Esophagus muscularis mucosa (tissue), 4 donors: ENCODE results near the gene ATXN10. TPM values are rescaled to one million over a fixed set of nuclear protein-coding genes. Genes with fewer than 3 reads are reported as not detected.
"Not testable (repeated sequence)": the region's sequence is repeated elsewhere in the genome, so short reads cannot be mapped to it uniquely, and the experiment has no call there.

Source experiments
- DNase-seq: peaks from one replicate; pipeline ENCODE4 v3.0.0-alpha.2; 2017; ENCODE audit errors: extremely low spot score
- H3K27ac ChIP-seq, 4 donors: fragments of 200-600 bp; sonication (generic); replicated peaks in 1 of 4; 1 replicate in 3 of 4; 2 replicates in 1 of 4; pipeline ENCODE4 v1.5.1; 2016 to 2019; ENCODE audit warnings: mild to moderate bottlenecking in 1 of 4
- H3K27me3 ChIP-seq, 4 donors: fragments of 200-600 bp; sonication (generic); one replicate each; pipeline versions ENCODE4 v1.5.1 to v1.6.0; 2016 to 2019
- H3K36me3 ChIP-seq, 4 donors: fragments of 200-600 bp; sonication (generic); one replicate each; pipeline ENCODE4 v1.5.1; 2016 to 2019
- H3K4me1 ChIP-seq, 4 donors: fragments of 200-600 bp; sonication (generic); one replicate each; pipeline ENCODE4 v1.5.1; 2016 to 2019
- H3K4me3 ChIP-seq, 4 donors: fragments of 200-600 bp; sonication (generic); 1 replicate in 2 of 4; 2 replicates in 2 of 4; pipeline ENCODE4 v1.5.1; 2016 to 2019; ENCODE audit warnings: mild to moderate bottlenecking in 4 of 4, moderate library complexity in 1 of 4
- H3K9me3 ChIP-seq, 4 donors: fragments of 200-600 bp; sonication (generic); 1 replicate in 3 of 4; 2 replicates in 1 of 4; pipeline ENCODE4 v1.5.1; 2016 to 2019
- CTCF ChIP-seq, 3 experiments: fragments of 200-600 bp in 2 of 3; fragments of 450-650 bp in 1 of 3; sonication (generic) in 2 of 3; IDR thresholded peaks; one replicate each; pipeline ENCODE4 v1.5.1; 2017 to 2019; ENCODE audit warnings: antibody characterized with exemption in 3 of 3, mild to moderate bottlenecking in 2 of 3, moderate library complexity in 1 of 3
- EP300 ChIP-seq: sonication (generic); formaldehyde crosslinking; IDR thresholded peaks from one replicate; pipeline ENCODE4 v1.6.1; 2017; ENCODE audit warnings: antibody characterized with exemption
- POLR2A ChIP-seq: fragments of 450-650 bp; IDR thresholded peaks from one replicate; pipeline ENCODE4 v1.6.1; 2017; ENCODE audit warnings: antibody characterized with exemption, moderate library complexity, mild to moderate bottlenecking, low read depth
- POLR2AphosphoS5 ChIP-seq, 2 donors: sonication (generic); formaldehyde crosslinking; IDR thresholded peaks; one replicate each; pipeline ENCODE4 v1.6.1; 2017; ENCODE audit warnings: antibody characterized with exemption in 2 of 2
- WGBS: methylation state at CpG from one replicate; pipeline ENCODE4 v1.1.5; 2018; 5-methylcytosine and 5-hydroxymethylcytosine counted together
- intact Hi-C: fragments of 100-400 bp; cut with DNase I; formaldehyde crosslinking; loops from one replicate; pipeline ENCODE4 v1.15.1; 2023
- total RNA-seq, 4 donors: library from RNA; depleted of rRNA; stranded (reverse); fragments of >200 nt; gene quantifications; one replicate each; pipeline versions ENCODE4 v1.1.0 to v1.2.1, GENCODE V29; 2016

ATXN10 gene
- total RNA-seq, 4 donors from 2014 or later: 67.5 to 126 (median 91.2) TPM

- Histone ChIP-seq H3K27me3 (no peaks in the 10 kb centered on the region), H3K9me3 (no peaks in the 10 kb centered on the region), H3K36me3 (peaks cover 0 to 22% (median 0%) of the 10 kb centered on the region in 4 donors), H3K4me3 (no peak overlapping the region), H3K27ac (no peak overlapping the region), H3K4me1 (peaks cover 6 to 24% (median 18%) of the 10 kb centered on the region in 4 donors)
- WGBS: 60% methylated on average over 5 of the region's 5 CpGs
- intact Hi-C loops: no loop called here
- no peak for DNase-seq
- TF ChIP-seq POLR2A: no peak
- TF ChIP-seq EP300: no peak
- TF ChIP-seq POLR2AphosphoS5 (IDR thresholded peaks at IDR 0.05): no peak
- no peak for TF ChIP-seq CTCF (IDR thresholded peaks at IDR 0.05)
Measured at GRCh38 chr22:45709060-45709739, 37.6 kb downstream of the ATXN10 start.

- Histone ChIP-seq H3K9me3 (no peaks in the 10 kb centered on the region), H3K27me3 (no peaks in the 10 kb centered on the region), H3K4me1 (peaks cover 6 to 24% (median 18%) of the 10 kb centered on the region in 4 donors), H3K27ac (no peak overlapping the region), H3K36me3 (peaks cover 0 to 18% (median 0%) of the 10 kb centered on the region in 4 donors), H3K4me3 (no peak overlapping the region)
- 57% methylated on average over 2 of the region's 2 CpGs for WGBS
- intact Hi-C loops: no loop called here
- DNase-seq: no peak
- TF ChIP-seq POLR2AphosphoS5 (IDR thresholded peaks at IDR 0.05) (no peak), CTCF (IDR thresholded peaks at IDR 0.05) (no peak), EP300 (no peak), POLR2A (no peak)
Measured at GRCh38 chr22:45709866-45710265, 38.2 kb downstream of the ATXN10 start.

- intact Hi-C loops: no loop called here
- Histone ChIP-seq H3K4me1 (peaks cover 6 to 24% (median 18%) of the 10 kb centered on the region in 4 donors), H3K27me3 (no peaks in the 10 kb centered on the region), H3K27ac (no peak overlapping the region), H3K9me3 (no peaks in the 10 kb centered on the region), H3K36me3 (peaks cover 0 to 16% (median under 1%) of the 10 kb centered on the region in 4 donors), H3K4me3 (no peak overlapping the region)
- no peak for TF ChIP-seq POLR2AphosphoS5 (IDR thresholded peaks at IDR 0.05)
- TF ChIP-seq EP300: no peak
- TF ChIP-seq POLR2A: no peak
- TF ChIP-seq CTCF (IDR thresholded peaks at IDR 0.05): no peak
- no peak for DNase-seq
- 94% methylated on average over 3 of the region's 3 CpGs for WGBS
Measured at GRCh38 chr22:45710469-45710868, 38.8 kb downstream of the ATXN10 start.

GRCh38 chr22:45714390-45714789 is 42.8 kb downstream of the ATXN10 start:
- intact Hi-C loops, H3K9me3 ChIP-seq, H3K27me3 ChIP-seq, H3K4me1 ChIP-seq, DNase-seq, H3K27ac ChIP-seq, H3K4me3 ChIP-seq: not testable (repeated sequence)
- H3K36me3 ChIP-seq: peaks cover 0 to 17% (median 8%) of the 10 kb centered on the region in 4 donors
- 98% methylated on average over 4 of the region's 4 CpGs for WGBS

- Histone ChIP-seq H3K9me3 (no peaks in the 10 kb centered on the region), H3K27me3 (no peaks in the 10 kb centered on the region), H3K36me3 (peaks cover 0 to 39% (median 20%) of the 10 kb centered on the region in 4 donors), H3K4me1 (peaks cover 0 to 9% (median 0%) of the 10 kb centered on the region in 4 donors), H3K4me3 (no peak overlapping the region), H3K27ac (no peak overlapping the region)
- DNase-seq: no peak
- intact Hi-C loops: no loop called here
- WGBS: 95% methylated on average over 1 of the region's 1 CpG
- TF ChIP-seq POLR2A (no peak), EP300 (no peak), CTCF (IDR thresholded peaks at IDR 0.05) (no peak), POLR2AphosphoS5 (IDR thresholded peaks at IDR 0.05) (no peak)
Measured at GRCh38 chr22:45717789-45718188, 46.2 kb downstream of the ATXN10 start.
